KBM-7 (cell line): ENCODE data around the gene KIAA1586.
"Not testable (repeated sequence)": the region's sequence is repeated elsewhere in the genome, so short reads cannot be mapped to it uniquely, and the experiment has no call there.

ENCODE experiments used
- DNase-seq: peaks from one replicate; pipeline ENCODE4 v3.0.0-alpha.2; 2015
- in situ Hi-C: fragments of 300-500 bp; cut with MboI; formaldehyde crosslinking; loops from 2 replicates; pipeline ENCODE4 v1.14.3; 2020; ENCODE audit warnings: low sequenced_read_pairs, low pct_unique_long_range_greater_than_20kb, mixed read lengths

The KIAA1586 gene

DNA sequence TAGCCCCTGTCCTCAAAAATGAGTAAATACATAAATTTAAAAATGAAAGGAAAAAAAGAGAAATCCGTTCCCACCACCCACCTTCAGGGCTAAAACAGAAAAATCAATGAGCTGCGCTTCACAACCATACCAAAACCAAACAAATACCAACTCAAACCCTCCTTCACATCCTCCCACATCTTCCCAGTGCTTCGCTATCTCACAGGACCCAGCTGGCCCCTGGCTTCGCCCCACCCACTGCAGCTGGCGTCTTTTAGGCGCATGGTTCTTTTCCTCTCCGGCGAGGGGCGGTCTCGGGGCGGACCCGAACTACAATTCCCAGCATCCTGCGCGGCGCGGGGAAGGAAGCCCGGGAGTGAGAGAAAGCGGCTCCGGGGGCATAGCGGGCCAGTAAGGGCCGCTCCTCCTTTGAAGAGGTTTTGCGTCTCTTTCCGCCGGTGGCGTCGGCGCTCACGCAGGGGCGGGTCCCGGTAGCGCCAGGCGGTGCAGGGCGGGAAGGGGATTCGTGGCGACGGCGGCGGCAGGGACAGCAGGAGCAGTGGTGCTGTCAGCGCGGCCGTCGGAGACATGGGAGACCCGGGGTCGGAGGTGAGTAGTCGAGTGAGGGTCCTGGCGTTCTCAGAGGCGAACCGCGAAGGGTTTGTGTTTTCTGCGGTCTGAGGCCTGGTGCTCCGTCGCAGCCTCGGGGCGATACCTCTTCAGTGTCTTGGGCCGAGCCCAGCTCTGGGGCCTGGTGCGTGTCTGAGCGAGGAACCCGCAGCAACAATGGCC lies 43.4 kb downstream of the KIAA1586 start, which contains the start of gene ZNF451:
TSS of gene ZNF451 (plus strand) at position 502 of the 771 bp plus-strand sequence. CDS start at position 568, 66 bp downstream.
- in situ Hi-C loops: no loop called here

DNA sequence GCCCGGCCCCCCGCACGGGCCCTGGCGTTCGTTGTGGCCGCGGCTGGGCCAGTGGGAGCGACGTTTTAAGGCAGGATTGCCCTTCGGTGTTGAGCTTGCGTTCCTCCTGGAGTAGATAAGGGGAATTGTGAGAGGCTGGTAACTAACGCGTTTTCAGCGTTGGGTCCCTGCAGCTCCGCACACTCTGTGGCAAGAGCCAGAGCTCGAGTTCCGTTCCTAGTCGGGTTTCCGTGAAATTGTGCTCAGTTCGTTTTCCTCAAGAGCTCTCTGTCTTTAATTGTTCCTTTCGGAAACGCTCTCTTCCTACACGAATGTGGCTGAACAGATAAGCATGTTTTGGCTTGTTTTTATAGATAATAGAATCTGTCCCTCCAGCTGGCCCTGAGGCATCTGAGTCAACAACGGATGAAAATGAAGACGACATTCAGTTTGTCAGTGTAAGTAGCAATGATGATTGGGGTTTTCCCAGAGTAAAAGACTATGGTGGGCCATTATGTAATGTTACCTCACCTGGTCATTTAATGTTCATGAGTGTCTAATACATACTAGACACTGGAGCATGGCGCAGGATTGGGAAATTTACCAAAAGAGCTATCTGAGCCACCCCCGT lies 44.1 kb downstream of the KIAA1586 start:
- in situ Hi-C loops, DNase-seq: not testable (repeated sequence)

More for the DNA sequence above, 43.4 kb downstream of the KIAA1586 start, which contains the start of gene ZNF451:
- peak; percentile 99 for DNase-seq

DNA sequence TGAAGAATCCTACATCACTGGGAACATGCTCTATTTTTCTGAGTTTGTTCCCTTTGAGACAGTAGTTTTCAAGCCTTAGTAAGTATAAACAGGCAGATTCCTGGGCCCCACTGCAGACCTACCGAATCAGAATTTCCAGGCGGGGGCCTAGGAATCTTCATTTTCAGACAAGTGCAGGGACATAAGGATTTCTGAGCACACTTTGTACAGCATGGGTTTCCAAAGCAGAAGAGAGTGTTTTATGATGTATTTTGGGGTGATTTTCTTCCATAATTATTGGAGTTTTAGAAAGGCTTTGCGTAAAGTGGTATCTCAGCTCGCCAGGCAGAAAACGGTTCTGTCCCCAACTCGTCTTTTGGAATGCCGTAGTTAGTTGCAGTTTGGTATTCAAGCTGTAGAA lies 44.9 kb downstream of the KIAA1586 start:
- in situ Hi-C loops, DNase-seq: not testable (repeated sequence)

DNA sequence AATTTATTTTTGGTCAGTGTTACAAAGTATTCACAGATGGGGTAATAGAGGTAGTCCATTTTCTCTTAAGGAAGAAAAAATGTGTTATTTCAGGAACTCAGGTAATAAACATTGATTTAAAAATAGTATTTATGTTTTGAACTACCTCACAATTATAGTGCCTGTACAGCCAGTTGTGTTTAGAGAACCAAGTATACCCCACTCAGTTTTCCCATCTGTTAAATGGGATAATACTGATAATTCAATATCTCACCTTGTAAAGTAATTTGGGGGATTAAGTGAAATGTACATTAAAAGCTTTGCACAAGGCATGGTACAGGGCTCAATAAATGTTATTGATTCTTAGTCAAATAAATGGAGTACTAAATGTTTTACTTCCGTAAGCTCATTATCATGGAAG lies 48.2 kb downstream of the KIAA1586 start:
- in situ Hi-C loops: no loop called here
- DNase-seq: no peak

DNA sequence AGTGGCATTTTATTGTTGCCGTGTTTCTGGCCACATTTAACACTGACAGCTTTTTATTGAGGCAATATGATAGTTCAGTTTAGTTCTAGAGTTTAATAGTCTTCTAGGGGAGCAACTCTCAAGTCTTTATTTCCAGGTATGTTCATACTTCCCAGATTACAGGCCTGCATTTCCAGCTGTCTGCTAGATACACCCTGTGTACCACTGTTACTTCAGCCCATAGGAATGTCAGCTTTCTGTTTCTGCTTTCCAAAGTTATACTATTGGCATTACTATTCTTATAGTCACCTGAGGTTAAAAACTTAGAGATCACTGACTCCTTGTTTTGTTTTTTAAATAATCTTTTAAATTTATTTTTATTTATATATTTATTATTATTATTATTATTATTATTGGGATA lies 51.1 kb downstream of the KIAA1586 start:
- DNase-seq: no peak
- in situ Hi-C loops: no loop called here

DNA sequence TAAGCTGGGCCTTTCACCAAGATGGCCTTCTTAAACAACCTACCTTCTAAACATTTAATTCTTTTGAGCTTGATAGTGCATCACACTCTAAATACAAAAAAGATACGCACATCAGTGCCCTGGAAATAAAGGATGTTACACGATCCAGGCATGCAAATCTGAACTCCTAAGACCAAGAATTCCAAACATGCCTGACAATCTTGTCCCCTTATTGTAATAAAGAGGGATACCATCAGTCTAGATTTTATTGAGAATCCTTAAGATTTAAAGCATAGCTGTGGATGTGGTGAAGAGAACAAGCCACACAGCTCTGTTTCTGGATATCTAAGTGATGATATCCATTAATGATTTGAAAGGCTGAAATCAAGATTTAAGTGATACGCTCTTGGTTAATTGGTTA lies 56.5 kb downstream of the KIAA1586 start:
- in situ Hi-C loops: no loop called here
- no peak for DNase-seq

DNA sequence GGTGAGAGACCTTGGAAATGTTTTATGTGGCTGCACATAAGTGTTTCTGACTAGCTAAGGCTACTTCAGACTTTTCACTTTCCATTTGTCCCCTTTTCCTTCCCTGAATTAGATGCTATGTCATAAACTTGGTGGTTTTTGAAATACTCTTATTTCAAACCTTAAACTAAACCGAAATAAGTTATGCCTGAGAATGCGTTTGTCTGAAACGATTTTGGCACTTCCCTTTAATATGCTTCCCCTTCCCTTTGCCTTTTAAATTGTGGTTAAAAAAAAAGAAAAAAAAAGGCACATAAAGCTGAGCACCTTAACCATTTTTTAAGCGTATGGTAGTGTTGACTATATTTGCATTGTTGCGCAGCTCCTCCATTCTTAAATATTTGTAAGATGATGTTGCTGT lies 57.8 kb downstream of the KIAA1586 start:
- DNase-seq: peak; percentile 75
- in situ Hi-C loops: no loop called here
